Renal cortical epithelial cell (primary cell): ENCODE measurements around the gene OTUD3. TPM values are rescaled to one million over a fixed set of nuclear protein-coding genes. Genes with fewer than 3 reads are reported as not detected.
A peak's percentile ranks its signal among the peaks of the same experiment; 100 is the strongest.
"Not testable (repeated sequence)": the region's sequence is repeated elsewhere in the genome, so short reads cannot be mapped to it uniquely, and the experiment has no call there.

Source experiments
- DNase-seq: peaks from one replicate; pipeline ENCODE4 v3.0.0-alpha.2; 2011; ENCODE audit warnings: low read depth
- total RNA-seq: library from RNA; depleted of rRNA; stranded (reverse); fragments of >200 nt; gene quantifications from 2 replicates; pipeline ENCODE4 v1.2.3, GENCODE V29; 2014

The OTUD3 gene
- total RNA-seq, 1 donor from 2014 or later = 8.7 TPM

GRCh38 chr1:19869453-19869852 lies 12.7 kb upstream of the OTUD3 start:
- DNase-seq = not testable (repeated sequence)

GRCh38 chr1:19869929-19870328 lies 12.3 kb upstream of the OTUD3 start:
- no peak for DNase-seq

- DNase-seq = peak; percentile 44
Measured at GRCh38 chr1:19872190-19872589, 10.0 kb upstream of the OTUD3 start.

- DNase-seq = no peak
Measured at GRCh38 chr1:19877181-19877750, 4.9 kb upstream of the OTUD3 start.

- DNase-seq = peak; percentile 59
Measured at GRCh38 chr1:19877821-19878636, 4.2 kb upstream of the OTUD3 start.

GRCh38 chr1:19878637-19878985 lies 3.6 kb upstream of the OTUD3 start:
- DNase-seq = peak; percentile 28

GRCh38 chr1:19879227-19879626 lies 3.0 kb upstream of the OTUD3 start:
- no peak for DNase-seq

- no peak for DNase-seq
Measured at GRCh38 chr1:19879661-19880060, 2.5 kb upstream of the OTUD3 start.

GRCh38 chr1:19880841-19881240 lies 1.4 kb upstream of the OTUD3 start:
- not testable (repeated sequence) for DNase-seq

- peak; percentile 60 for DNase-seq
Measured at GRCh38 chr1:19884312-19884711, 2.1 kb downstream of the OTUD3 start.

GRCh38 chr1:19885821-19886220 lies 3.6 kb downstream of the OTUD3 start:
- DNase-seq = no peak

GRCh38 chr1:19888112-19888511 lies 5.9 kb downstream of the OTUD3 start:
- no peak for DNase-seq

- DNase-seq = no peak
Measured at GRCh38 chr1:19889656-19890055, 7.5 kb downstream of the OTUD3 start.

GRCh38 chr1:19892129-19892528 lies 9.9 kb downstream of the OTUD3 start:
- no peak for DNase-seq

- peak; percentile 30 for DNase-seq
Measured at GRCh38 chr1:19892628-19893168, 10.5 kb downstream of the OTUD3 start.

GRCh38 chr1:19893687-19894086 lies 11.5 kb downstream of the OTUD3 start:
- no peak for DNase-seq

GRCh38 chr1:19894218-19894617 lies 12.0 kb downstream of the OTUD3 start:
- DNase-seq = peak; percentile 48

GRCh38 chr1:19901653-19902052 lies 19.5 kb downstream of the OTUD3 start:
- no peak for DNase-seq

GRCh38 chr1:19903621-19904020 lies 21.4 kb downstream of the OTUD3 start:
- DNase-seq = peak; percentile 72

- DNase-seq = no peak
Measured at GRCh38 chr1:19907456-19907855, 25.3 kb downstream of the OTUD3 start.

- no peak for DNase-seq
Measured at GRCh38 chr1:19909392-19909791, 27.2 kb downstream of the OTUD3 start.

- no peak for DNase-seq
Measured at GRCh38 chr1:19909971-19910370, 27.8 kb downstream of the OTUD3 start.

GRCh38 chr1:19910650-19911049 lies 28.5 kb downstream of the OTUD3 start:
- DNase-seq = no peak
